HG02870 (cell line): Measurements from ENCODE around the gene ATP5IF1.

Source experiments
- ATAC-seq: cut with Tn5 transposase; IDR thresholded peaks from one replicate; pipeline ENCODE4 v1.9.1; 2021; ENCODE audit warnings: mild to moderate bottlenecking, moderate library complexity; ENCODE audit not compliant: unreplicated experiment

ATP5IF1 gene

DNA sequence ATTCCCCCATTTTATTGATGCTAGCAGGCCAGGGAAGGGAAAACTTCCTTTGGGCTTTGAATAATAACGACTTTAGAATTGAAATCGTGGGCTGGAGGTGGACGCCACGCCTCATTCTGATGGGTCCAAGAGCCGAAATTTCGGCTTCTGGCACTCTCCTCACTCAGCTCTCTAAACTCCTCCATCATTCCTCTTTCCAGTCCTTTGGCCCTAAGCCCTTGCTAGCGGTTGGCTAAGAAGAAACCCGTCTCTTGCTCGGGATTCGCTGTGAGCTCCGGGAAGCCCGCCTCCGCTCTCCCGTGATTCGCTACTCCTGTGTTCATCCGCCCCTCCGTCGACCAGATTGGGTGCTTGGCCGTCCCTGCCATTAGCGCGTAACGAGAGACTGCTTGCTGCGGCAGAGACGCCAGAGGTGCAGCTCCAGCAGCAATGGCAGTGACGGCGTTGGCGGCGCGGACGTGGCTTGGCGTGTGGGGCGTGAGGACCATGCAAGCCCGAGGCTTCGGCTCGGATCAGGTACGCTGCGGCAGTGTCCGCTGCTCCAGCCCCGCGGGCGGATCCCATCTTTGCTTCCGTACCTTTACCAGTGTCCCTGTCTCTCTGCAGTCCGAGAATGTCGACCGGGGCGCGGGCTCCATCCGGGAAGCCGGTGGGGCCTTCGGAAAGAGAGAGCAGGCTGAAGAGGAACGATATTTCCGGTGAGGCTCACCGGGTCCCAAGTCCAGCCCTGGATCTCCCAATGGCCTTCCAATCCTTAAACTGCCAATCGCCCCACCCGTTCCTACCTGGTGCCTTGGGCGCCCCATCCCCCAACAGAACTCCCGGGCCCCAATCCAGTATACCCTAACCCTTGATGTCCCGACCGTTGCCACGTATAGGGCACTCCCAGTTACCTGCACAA is at the start of gene ATP5IF1:
TSS of gene ATP5IF1 (plus strand) at position 370 of the 901 bp plus-strand sequence. CDS start at position 430, 60 bp downstream.
- ATAC-seq = peak; percentile 89

DNA sequence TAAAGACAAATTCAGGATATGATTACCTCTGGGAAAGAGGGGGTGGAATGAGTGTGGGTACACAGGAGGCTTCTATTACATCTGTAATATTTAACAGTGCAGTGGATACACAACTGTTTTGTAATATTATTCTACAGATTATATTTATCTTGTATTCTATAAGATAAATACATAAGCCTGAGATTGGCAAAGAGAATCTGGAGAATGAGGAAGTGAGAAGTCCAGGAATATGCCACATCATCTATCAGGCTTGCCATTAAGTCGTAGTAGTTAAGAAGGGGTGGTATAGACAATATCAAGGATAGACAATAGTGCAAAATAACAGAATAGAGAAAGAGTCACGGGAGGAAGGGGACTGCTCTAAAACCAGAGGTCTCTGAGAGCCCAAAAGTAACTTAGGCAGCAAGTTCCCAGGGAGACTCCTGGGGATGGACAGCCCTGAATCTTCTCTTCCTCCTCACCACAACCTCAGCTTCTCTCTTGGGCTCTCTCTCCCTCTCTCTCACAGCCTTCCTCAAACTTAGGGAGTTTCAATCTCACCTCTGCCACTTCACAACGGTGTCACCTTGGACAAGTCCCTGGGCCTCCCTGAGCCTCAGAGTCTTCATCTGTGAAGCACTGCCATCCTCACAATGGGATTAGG is 45.5 kb upstream of the ATP5IF1 start:
- no peak for ATAC-seq

- ATAC-seq = no peak
These were observed 44.8 kb upstream of the ATP5IF1 start for GRCh38 chr1:28190996-28191645.

DNA sequence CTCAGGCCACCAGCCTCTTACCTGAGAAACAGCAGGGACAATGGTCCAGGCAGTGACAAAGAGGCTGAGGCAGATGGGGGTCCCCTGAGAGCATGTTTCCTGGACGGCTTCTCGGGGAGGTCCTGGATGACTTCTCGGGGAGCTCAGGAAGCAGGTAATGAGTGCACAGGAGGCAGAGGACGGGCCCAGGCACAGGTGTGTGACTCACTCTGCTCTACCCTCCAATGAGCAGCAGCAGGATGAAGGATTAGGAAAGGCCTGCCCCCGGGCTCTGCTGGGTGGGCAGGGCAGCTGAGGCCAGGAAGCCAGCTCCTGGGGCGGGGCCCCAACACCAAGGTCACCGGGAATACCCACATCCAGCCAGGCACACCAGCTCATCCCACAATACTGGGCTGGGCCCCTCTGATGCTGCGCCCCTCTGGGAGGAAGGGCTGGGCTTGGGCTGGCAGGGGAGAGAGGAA is 42.2 kb upstream of the ATP5IF1 start:
- ATAC-seq = no peak

GRCh38 chr1:28194326-28195035 is 41.4 kb upstream of the ATP5IF1 start:
- ATAC-seq = no peak

DNA sequence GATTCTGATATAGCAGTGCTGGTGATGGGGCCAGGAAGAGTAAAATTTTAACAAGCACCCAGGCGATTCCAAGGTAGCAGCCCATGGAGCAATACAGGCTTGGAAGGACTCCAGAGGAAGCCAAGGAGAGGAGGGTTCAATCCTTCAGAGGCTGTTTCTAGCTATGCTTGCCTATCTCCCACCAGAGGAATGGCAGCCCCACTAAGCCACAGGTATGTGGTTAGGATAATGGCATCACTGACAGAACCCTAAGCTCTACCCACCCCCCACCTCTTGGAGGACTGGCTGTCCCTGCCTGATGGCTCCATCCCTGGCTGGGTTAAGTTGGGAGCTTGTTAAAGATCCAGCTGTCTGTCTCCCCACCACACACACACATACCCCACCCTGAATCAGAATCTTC is 40.1 kb upstream of the ATP5IF1 start:
- ATAC-seq = no peak

GRCh38 chr1:28196330-28196729 is 39.6 kb upstream of the ATP5IF1 start:
- ATAC-seq = no peak

- ATAC-seq = no peak
These were observed 38.1 kb upstream of the ATP5IF1 start for GRCh38 chr1:28197682-28198415.

- ATAC-seq = peak; percentile 86
These were observed 36.3 kb upstream of the ATP5IF1 start for GRCh38 chr1:28199328-28200233.

DNA sequence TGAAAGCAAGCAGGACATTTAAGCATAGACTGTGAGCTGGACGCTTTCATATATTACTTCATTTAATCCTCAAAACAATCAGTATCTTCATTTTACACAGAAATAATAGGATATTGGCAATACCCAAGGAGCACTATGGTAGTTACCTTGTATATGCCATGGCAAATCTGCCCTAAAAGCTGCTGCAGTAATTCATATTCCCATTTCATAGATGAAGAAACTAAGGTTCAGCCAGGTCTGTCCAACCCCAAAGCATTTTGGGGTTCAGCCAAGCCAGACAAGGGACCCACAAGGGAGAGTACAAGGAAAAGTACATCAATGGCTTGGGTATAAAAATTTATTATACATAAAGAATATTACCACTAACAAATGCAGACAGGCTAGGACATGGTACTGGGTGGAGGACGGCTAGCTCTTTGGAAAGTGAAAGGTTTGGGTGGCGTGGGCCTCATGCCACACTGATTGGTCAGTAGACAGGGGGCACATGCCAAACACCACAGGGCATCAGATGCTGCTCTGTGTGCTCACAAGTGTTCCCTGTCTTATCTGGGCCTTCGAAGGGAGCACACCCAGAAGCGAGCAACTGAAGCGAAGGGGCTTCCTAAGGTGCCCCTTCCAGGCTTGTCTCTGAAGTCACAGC is 35.6 kb upstream of the ATP5IF1 start:
- no peak for ATAC-seq

- ATAC-seq = no peak
These were observed 30.7 kb upstream of the ATP5IF1 start for GRCh38 chr1:28205243-28205642.

GRCh38 chr1:28208818-28209441 is 27.0 kb upstream of the ATP5IF1 start:
- no peak for ATAC-seq

DNA sequence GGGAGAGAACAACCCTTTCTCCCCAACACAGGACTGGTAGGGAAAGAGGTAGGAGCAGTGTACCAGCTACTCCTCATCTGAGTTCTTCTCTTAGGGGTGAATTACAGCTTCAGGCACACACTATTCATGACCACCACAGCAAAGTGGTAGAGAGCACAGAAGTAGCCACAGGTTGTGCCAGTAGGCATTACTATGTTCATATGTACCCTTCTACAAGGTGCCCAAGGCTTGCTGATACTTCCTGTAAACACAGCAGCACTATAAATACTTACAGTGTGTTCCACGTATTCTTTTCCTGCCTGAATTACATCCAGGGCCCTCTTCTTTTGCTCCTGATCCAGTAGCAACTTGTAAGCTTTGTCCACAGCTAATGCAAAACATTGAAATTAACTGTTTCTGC is 26.2 kb upstream of the ATP5IF1 start:
- ATAC-seq = no peak

GRCh38 chr1:28213315-28213714 is 22.6 kb upstream of the ATP5IF1 start:
- ATAC-seq = no peak

- no peak for ATAC-seq
These were observed 6.8 kb upstream of the ATP5IF1 start for GRCh38 chr1:28229089-28229488.

DNA sequence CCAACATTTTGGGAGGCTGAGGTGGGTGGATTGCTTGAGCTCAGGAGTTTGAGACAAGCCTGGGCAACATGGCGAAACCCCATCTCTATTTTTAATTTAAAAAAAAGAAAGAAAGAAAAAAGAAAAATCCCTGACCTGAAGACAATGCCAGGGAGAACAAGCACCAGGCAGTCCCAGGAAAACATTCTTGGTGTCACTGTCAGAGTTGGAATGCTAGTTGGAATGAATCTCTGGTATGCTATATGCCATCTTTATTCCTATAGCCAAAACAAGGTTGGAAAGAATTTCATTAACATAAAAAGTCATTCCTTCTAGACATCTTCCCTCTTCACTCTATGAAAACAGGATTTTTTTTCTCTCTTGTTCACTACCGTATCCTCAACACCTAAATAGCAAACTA is 5.9 kb upstream of the ATP5IF1 start:
- no peak for ATAC-seq

GRCh38 chr1:28232558-28233263 is 3.2 kb upstream of the ATP5IF1 start, which contains the start of gene DNAJC8:
Gene DNAJC8, minus strand, starts transcription at chr1:28233029. Its CDS starts 31 bp downstream, at chr1:28232998.
- ATAC-seq = peak; percentile 45

DNA sequence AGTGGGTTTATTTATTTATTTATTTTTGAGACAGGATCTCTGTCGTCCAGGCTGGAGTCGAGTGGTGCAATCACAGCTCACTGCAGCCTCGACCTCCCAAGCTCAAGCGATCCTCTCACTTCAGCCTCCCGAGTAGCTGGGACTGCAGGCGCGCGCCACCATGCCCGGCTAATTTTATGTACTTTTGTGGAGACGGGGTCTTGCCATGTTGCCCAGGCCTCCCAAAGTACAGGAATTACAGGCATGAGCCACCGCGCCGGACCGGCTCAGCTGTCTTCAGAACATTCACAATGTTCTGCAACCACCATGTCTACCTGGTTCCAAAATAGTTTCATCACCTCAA is 2.7 kb upstream of the ATP5IF1 start:
- ATAC-seq = no peak
